HG03432 (cell line): ENCODE data around the gene HBA2.
A peak's percentile ranks its signal among the peaks of the same experiment; 100 is the strongest.
"Not testable (repeated sequence)": the region's sequence is repeated elsewhere in the genome, so short reads cannot be mapped to it uniquely, and the experiment has no call there.

Experiments
- ATAC-seq: cut with Tn5 transposase; IDR thresholded peaks from one replicate; pipeline ENCODE4 v1.9.1; 2021; ENCODE audit warnings: mild to moderate bottlenecking, moderate library complexity; ENCODE audit not compliant: unreplicated experiment

The HBA2 gene

GRCh38 chr16:173928-174769 is 1.5 kb downstream of the HBA2 start:
- not testable (repeated sequence) for ATAC-seq

GRCh38 chr16:175011-175949 is 2.6 kb downstream of the HBA2 start:
- no peak for ATAC-seq

DNA sequence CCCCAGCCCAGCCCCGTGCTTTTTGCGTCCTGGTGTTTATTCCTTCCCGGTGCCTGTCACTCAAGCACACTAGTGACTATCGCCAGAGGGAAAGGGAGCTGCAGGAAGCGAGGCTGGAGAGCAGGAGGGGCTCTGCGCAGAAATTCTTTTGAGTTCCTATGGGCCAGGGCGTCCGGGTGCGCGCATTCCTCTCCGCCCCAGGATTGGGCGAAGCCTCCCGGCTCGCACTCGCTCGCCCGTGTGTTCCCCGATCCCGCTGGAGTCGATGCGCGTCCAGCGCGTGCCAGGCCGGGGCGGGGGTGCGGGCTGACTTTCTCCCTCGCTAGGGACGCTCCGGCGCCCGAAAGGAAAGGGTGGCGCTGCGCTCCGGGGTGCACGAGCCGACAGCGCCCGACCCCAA is 3.3 kb downstream of the HBA2 start:
- not testable (repeated sequence) for ATAC-seq

DNA sequence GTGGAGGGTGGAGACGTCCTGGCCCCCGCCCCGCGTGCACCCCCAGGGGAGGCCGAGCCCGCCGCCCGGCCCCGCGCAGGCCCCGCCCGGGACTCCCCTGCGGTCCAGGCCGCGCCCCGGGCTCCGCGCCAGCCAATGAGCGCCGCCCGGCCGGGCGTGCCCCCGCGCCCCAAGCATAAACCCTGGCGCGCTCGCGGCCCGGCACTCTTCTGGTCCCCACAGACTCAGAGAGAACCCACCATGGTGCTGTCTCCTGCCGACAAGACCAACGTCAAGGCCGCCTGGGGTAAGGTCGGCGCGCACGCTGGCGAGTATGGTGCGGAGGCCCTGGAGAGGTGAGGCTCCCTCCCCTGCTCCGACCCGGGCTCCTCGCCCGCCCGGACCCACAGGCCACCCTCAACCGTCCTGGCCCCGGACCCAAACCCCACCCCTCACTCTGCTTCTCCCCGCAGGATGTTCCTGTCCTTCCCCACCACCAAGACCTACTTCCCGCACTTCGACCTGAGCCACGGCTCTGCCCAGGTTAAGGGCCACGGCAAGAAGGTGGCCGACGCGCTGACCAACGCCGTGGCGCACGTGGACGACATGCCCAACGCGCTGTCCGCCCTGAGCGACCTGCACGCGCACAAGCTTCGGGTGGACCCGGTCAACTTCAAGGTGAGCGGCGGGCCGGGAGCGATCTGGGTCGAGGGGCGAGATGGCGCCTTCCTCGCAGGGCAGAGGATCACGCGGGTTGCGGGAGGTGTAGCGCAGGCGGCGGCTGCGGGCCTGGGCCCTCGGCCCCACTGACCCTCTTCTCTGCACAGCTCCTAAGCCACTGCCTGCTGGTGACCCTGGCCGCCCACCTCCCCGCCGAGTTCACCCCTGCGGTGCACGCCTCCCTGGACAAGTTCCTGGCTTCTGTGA is 4.1 kb downstream of the HBA2 start, which contains the start of gene HBA1:
TSS of gene HBA1 (plus strand) at position 204 of the 906 bp plus-strand sequence. CDS start at position 241, 37 bp downstream.
- not testable (repeated sequence) for ATAC-seq

GRCh38 chr16:177394-177822 is 4.7 kb downstream of the HBA2 start:
- no peak for ATAC-seq

GRCh38 chr16:177981-178667 is 5.4 kb downstream of the HBA2 start:
- ATAC-seq, result no peak

DNA sequence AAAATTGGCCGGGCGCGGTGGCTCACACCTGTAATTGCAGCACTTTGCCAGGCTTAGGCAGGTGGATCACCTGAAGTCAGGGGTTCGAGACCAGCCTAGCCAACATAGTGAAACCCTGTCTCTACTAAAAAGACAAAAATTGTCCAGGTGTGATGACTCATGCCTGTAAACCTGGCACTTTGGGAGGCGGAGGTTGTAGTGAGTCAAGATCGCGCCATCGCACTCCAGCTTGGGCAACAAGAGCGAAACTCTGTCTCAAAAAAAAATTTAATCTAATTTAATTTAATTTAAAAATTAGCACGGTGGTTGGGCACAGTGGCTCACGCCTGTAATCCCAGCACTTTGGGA is 6.0 kb downstream of the HBA2 start:
- no peak for ATAC-seq

- no peak for ATAC-seq
Measured at GRCh38 chr16:179211-180092, 6.8 kb downstream of the HBA2 start.

DNA sequence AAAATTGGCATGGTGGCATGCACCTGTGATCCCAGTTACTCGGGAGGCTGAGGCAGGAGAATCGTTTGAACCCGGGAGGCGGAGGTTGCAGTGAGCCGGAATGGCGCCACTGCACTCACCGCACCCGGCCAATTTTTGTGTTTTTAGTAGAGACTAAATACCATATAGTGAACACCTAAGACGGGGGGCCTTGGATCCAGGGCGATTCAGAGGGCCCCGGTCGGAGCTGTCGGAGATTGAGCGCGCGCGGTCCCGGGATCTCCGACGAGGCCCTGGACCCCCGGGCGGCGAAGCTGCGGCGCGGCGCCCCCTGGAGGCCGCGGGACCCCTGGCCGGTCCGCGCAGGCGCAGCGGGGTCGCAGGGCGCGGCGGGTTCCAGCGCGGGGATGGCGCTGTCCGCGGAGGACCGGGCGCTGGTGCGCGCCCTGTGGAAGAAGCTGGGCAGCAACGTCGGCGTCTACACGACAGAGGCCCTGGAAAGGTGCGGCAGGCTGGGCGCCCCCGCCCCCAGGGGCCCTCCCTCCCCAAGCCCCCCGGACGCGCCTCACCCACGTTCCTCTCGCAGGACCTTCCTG is 7.5 kb downstream of the HBA2 start, which contains the start of gene HBQ1:
TSS of gene HBQ1 (plus strand) at position 359 of the 575 bp plus-strand sequence. CDS start at position 387, 28 bp downstream.
- no peak for ATAC-seq

- ATAC-seq, result peak; percentile 59
Measured at GRCh38 chr16:180681-181564, 8.2 kb downstream of the HBA2 start.

- no peak for ATAC-seq
Measured at GRCh38 chr16:181565-182021, 8.9 kb downstream of the HBA2 start.

GRCh38 chr16:183005-183404 is 10.3 kb downstream of the HBA2 start:
- no peak for ATAC-seq

GRCh38 chr16:185213-185612 is 12.5 kb downstream of the HBA2 start:
- no peak for ATAC-seq

- no peak for ATAC-seq
Measured at GRCh38 chr16:185691-186090, 13.0 kb downstream of the HBA2 start.

DNA sequence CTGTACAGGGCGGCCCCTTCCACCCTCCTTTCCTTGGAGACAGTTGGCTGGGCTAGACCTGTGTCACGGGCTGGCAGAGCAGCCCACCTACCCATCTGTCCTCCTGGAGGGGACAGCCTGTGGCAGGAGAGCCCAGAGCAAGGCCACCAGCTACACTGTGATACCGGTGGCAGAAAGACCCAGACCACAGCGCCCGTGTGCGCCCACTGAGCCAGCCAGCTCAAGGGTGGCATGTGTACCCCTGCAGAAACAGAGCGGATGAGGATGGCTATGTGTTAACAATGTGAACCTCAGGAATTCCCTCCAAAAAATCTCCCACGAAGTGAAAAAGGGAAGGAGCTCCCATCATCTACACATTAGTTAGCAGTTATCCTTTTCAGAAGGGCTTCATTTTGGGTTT is 14.7 kb downstream of the HBA2 start:
- no peak for ATAC-seq

DNA sequence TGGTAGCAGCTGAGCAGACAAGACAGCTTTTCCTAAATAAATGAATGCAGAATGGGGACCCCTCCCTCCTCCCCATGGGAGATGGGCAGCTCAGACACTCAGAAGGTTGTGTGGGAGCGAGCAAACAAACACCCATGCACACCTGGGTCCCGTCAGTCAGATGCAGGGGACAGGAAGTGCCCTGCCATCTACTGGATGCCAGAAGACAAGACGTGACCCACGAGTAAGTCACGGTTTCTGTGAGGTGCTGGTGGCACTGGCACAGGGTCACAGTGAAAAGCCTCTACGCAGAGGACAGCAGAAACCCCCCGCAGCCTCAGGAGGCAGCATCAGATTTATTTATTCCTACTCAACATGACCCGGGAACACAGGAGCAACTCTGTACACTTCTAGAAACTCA is 16.0 kb downstream of the HBA2 start:
- ATAC-seq, result no peak

DNA sequence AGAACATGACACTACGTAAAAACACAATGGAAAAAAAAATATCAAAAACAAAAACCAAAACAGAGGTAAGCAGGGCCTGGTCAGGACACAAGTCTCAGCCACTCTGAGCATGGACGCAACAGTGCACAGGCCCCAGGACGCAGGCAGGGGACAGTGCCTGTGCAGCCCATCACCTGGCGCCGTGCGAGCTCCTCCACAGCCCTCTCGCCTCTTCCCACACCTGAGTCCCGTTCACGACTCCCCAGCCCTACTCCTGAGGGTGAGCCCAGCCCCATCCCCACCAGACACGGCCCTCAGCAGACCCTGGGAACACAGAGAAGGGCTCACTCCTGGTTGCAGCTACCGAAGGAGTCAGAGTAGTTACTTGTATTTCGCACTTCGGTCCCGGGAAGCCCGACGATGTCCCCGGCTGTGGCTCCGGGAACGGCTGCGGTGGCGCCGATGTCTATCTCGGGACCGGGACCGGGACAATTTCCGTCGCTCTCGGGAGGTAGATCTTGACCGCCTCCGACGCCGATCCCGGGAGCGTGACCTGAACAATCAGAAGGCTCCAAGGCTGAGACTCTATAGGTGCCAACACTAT is 17.0 kb downstream of the HBA2 start:
- no peak for ATAC-seq
